ENCODE results near the gene ARHGAP15.

The ARHGAP15 gene

GRCh38 chr2:143571747-143572146 is 442.5 kb downstream of the ARHGAP15 start:
- H3K4me3 ChIP-seq (replicated peaks in 1 of 2; ENCODE audit: low read depth in 2 of 2, low read length in 2 of 2): no peak overlapping the region
- no peak for DNase-seq (ENCODE audit: low read depth in 2 of 2)
- no peak for TF ChIP-seq CTCF (IDR thresholded peaks at IDR 0.05; ENCODE audit: low read depth, low read length)

- DNase-seq (ENCODE audit: low read depth in 2 of 2): no peak
- no peak for TF ChIP-seq CTCF (IDR thresholded peaks at IDR 0.05; ENCODE audit: low read depth, low read length)
- H3K4me3 ChIP-seq (replicated peaks in 1 of 2; ENCODE audit: low read depth in 2 of 2, low read length in 2 of 2): no peak overlapping the region
Measured at GRCh38 chr2:143572421-143572820, 443.2 kb downstream of the ARHGAP15 start.

DNA sequence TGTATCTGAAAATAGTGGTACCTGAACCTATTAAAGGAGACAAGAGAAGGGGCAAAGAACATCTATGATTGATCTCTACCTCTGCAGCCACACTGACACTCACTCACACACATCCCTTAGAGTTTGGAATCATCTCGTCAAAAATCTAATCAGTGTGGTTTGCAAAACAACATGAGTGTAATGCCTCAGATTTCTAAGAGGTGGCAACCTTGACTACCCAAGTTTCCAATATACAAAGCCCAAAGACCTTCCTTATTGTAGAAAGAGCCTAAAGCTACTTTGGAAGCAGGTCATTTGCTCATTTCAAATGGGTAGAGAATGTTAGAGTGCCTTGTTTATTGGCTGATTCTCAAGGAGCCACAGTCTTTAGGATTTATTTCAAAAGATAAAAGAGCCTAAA is 444.9 kb downstream of the ARHGAP15 start:
- TF ChIP-seq CTCF (IDR thresholded peaks at IDR 0.05; ENCODE audit: low read depth, low read length): no peak
- no peak overlapping the region for H3K4me3 ChIP-seq (replicated peaks in 1 of 2; ENCODE audit: low read depth in 2 of 2, low read length in 2 of 2)
- DNase-seq (ENCODE audit: low read depth in 2 of 2): no peak

- no peak overlapping the region for H3K4me3 ChIP-seq (replicated peaks in 1 of 2; ENCODE audit: low read depth in 2 of 2, low read length in 2 of 2)
- peak; percentile 17 to 28 for DNase-seq (ENCODE audit: low read depth in 2 of 2)
- peak; percentile 30 for TF ChIP-seq CTCF (IDR thresholded peaks at IDR 0.05; ENCODE audit: low read depth, low read length)
Measured at GRCh38 chr2:143575340-143575739, 446.1 kb downstream of the ARHGAP15 start.

- no peak for TF ChIP-seq CTCF (IDR thresholded peaks at IDR 0.05; ENCODE audit: low read depth, low read length)
- no peak for DNase-seq (ENCODE audit: low read depth in 2 of 2)
- no peak overlapping the region for H3K4me3 ChIP-seq (replicated peaks in 1 of 2; ENCODE audit: low read depth in 2 of 2, low read length in 2 of 2)
Measured at GRCh38 chr2:143577489-143577888, 448.3 kb downstream of the ARHGAP15 start.

DNA sequence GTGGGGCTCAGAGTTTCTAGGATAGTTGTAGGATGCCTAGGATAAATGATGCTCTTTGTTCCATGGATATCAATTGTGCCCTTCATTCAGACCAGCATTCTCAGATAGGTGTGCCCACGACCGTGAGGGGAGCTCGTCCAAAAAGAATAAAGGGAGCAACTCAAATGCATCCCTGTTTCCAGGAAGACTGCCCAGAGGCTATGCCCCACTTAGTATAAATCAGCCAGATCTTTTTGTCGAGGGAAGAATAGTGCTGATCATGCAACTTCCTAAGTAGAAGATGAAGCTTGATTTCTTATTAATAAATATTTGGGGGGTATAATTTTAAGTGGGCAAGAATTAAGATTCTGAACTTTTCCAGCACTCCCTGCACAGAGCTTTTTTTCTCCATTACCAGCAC is 450.2 kb downstream of the ARHGAP15 start:
- no peak overlapping the region for H3K4me3 ChIP-seq (replicated peaks in 1 of 2; ENCODE audit: low read depth in 2 of 2, low read length in 2 of 2)
- no peak for TF ChIP-seq CTCF (IDR thresholded peaks at IDR 0.05; ENCODE audit: low read depth, low read length)
- DNase-seq (ENCODE audit: low read depth in 2 of 2): no peak

DNA sequence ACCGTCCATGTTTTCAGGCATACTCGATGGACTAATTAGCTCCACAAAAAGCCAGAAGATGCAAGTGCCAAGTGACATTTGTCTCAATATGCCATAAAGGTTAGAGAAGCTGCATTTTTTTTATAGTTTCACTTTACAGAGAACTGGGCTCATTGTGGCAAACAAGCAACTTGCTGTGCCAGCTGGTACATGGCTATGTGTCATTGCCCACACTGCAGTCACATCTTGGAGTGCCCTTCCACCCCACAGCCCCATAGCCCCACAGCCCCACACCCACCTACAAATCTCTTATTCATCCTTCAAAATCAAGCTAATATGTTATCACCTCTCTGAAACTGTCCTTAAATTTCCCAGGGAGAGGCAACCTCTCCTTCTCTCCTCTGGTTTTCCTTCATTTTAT is 451.9 kb downstream of the ARHGAP15 start:
- no peak for TF ChIP-seq CTCF (IDR thresholded peaks at IDR 0.05; ENCODE audit: low read depth, low read length)
- DNase-seq (ENCODE audit: low read depth in 2 of 2): no peak
- H3K4me3 ChIP-seq (replicated peaks in 1 of 2; ENCODE audit: low read depth in 2 of 2, low read length in 2 of 2): no peak overlapping the region

Measured in cardiac fibroblast (primary cell).